ENCODE data around the gene ARHGAP42. TPM values are rescaled to one million over a fixed set of nuclear protein-coding genes. Genes with fewer than 3 reads are reported as not detected.

The ARHGAP42 gene
- total and polyA plus RNA-seq, 2 of the 4 experiments (the other 2 are of a cell fraction): 2.9 to 7.3 TPM

DNA sequence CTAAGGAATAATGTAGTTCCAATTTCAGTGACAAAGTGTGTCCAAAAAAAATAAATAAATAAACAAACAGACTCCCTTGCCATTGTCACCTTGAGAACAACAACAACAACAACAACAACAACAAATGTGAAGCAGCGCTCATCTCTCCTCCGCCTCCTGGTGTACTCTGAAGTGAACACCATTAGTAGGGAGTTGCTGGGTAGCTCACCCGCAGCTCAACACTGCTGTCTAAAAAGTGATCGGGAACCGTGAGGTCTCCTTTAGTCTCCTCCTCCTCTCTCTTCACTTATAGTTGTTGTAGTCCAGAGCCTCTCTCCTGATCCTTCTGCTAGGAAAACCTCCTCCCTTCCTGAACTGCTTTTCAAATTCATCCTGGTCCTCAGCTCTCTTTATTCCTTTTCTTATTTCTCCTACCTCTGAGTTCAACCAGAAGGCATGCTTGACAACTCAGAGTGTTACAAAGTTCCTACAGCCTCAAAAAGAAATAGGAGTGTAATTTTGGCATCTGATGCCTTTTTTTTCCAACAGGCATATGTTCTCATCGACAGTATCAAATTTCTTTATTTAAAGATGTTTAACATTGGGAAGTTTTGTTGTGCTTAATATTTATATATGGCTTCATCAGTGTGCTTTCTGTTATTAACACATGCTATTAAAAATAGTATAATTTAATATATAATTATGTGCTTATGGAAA, 227.5 kb downstream of the ARHGAP42 start:
- H3K27ac ChIP-seq (ENCODE audit: insufficient read depth, low read length): peak overlapping the region; percentile 57; the same call in 1 of the 2 replicates
- no peak overlapping the region for H3K4ac ChIP-seq (ENCODE audit: low read depth, low read length)
- no peaks in the 10 kb centered on the region for H3K9me3 ChIP-seq (ENCODE audit: control insufficient read depth, insufficient read depth, low read length)
- peak overlapping the region; percentile 77 for H3K18ac ChIP-seq (ENCODE audit: low read depth, low read length)
- H3K56ac ChIP-seq (ENCODE audit: extremely low read depth, insufficient read depth, low read length): no peak overlapping the region
- POLR2A ChIA-PET (ENCODE audit: unreplicated experiment): no interaction called here
- DNase-seq: no peak
- in situ Hi-C loops (cut with MboI; ENCODE audit: low sequenced_read_pairs) (no loop called here), dilution Hi-C loops (cut with HindIII; ENCODE audit: low sequenced_read_pairs, unreplicated experiment) (no loop called here), intact Hi-C loops (cut with micrococcal nuclease) (no loop called here)
- no peak overlapping the region for H3K4me3 ChIP-seq (ENCODE audit: insufficient read depth, low read depth, low read length)
- no peak overlapping the region for H2BK120ac ChIP-seq (ENCODE audit: low read depth, low read length)
- no peak overlapping the region for H2BK20ac ChIP-seq (ENCODE audit: low read depth, low read length)
- WGBS, 2 experiments (ENCODE audit: extremely low coverage in 2 of 2, insufficient read length in 1 of 2): 86% methylated on average over 3 of the region's 6 CpGs; no CpG with 5 or more reads in 1 of the 2 experiments
- no peak overlapping the region for H2AK9ac ChIP-seq (replicated peaks; ENCODE audit: low read depth, low read length, poor library complexity)
- no peaks in the 10 kb centered on the region for H3K79me1 ChIP-seq (ENCODE audit: low read depth in 1 of 2, low read length in 2 of 2)
- no peak overlapping the region for H4K91ac ChIP-seq (ENCODE audit: insufficient read depth, low read depth, low read length)
- H3K36me3 ChIP-seq (ENCODE audit: control insufficient read depth, insufficient read depth, low read length): no peaks in the 10 kb centered on the region
- no TSS peak for BruUV-seq (replicated peaks)
- H4K5ac ChIP-seq (ENCODE audit: low read depth, low read length): peak overlapping the region; percentile 88
- no peaks in the 10 kb centered on the region for H3K27me3 ChIP-seq (ENCODE audit: control insufficient read depth, insufficient read depth, low read length)
- no peak overlapping the region for H3K14ac ChIP-seq (replicated peaks; ENCODE audit: low read depth, low read length)
- peak; percentile 21; the same call in 1 of the 2 replicates for ATAC-seq (ENCODE audit: low read depth)
- no peak overlapping the region for H2AFZ ChIP-seq (replicated peaks; ENCODE audit: low read length, poor library complexity)
- H2AK5ac ChIP-seq (ENCODE audit: low read depth, low read length): no peak overlapping the region
- peak overlapping the region; percentile 3; the same call in 1 of the 2 replicates for H3K4me2 ChIP-seq (ENCODE audit: low read depth, low read length)
- peaks cover 9% of the 10 kb centered on the region for H3K4me1 ChIP-seq (ENCODE audit: control insufficient read depth, insufficient read depth, low read length)
- no peak overlapping the region for H2BK5ac ChIP-seq (ENCODE audit: low read depth, low read length, poor library complexity, severe bottlenecking)
- H3K23ac ChIP-seq (ENCODE audit: low read depth, low read length): no peak overlapping the region
- TF ChIP-seq NFE2L2 (IDR thresholded peaks at IDR 0.05; ENCODE audit: low read depth, low read length): no peak
- no peaks in the 10 kb centered on the region for H4K20me1 ChIP-seq (ENCODE audit: insufficient read depth, low read length)
- H3K9me1 ChIP-seq (ENCODE audit: insufficient read depth, low read length): no peaks in the 10 kb centered on the region; the same call in 1 of the 2 replicates
- H3K9ac ChIP-seq (ENCODE audit: low read depth, low read length): no peak overlapping the region
- H4K8ac ChIP-seq (ENCODE audit: low read depth in 2 of 2, low read length in 2 of 2): no peak overlapping the region
- CTCF ChIA-PET: interaction anchor here (0.7 to 1.8 kb wide), 2 partner anchors 20 to 221 kb away, joined by 3 to 4 read pairs; no protein-coding TSS in a partner anchor
- H2BK15ac ChIP-seq (ENCODE audit: low read depth, low read length): no peak overlapping the region

Data from IMR-90 (cell line).